Measurements from ENCODE around the gene TECR.
"Not testable (repeated sequence)": the region's sequence is repeated elsewhere in the genome, so short reads cannot be mapped to it uniquely, and the experiment has no call there.

Gene TECR

GRCh38 chr19:14589433-14589832 lies 60.0 kb downstream of the TECR start:
- DNase-seq (ENCODE audit: low spot score) = not testable (repeated sequence)

DNA sequence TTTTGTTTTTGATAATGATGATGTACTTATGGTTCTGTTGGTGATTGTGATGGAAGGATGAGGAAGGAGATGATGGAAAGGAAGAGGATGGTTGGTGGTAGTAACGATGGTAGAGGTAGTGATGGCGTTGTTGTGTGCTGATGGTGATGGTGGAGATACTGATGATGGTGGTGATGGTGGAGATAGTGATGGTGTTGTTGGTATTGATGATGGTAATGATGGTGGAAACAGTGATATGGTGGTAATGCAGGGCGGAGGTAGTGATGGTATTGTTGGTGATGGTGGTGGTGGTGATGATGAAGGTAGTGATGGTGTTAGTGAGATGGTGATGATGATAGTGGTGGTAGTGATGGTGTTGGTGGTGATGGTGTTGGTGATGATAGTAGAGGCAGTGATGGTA lies 66.2 kb downstream of the TECR start:
- DNase-seq (ENCODE audit: low spot score) = no peak

DNA sequence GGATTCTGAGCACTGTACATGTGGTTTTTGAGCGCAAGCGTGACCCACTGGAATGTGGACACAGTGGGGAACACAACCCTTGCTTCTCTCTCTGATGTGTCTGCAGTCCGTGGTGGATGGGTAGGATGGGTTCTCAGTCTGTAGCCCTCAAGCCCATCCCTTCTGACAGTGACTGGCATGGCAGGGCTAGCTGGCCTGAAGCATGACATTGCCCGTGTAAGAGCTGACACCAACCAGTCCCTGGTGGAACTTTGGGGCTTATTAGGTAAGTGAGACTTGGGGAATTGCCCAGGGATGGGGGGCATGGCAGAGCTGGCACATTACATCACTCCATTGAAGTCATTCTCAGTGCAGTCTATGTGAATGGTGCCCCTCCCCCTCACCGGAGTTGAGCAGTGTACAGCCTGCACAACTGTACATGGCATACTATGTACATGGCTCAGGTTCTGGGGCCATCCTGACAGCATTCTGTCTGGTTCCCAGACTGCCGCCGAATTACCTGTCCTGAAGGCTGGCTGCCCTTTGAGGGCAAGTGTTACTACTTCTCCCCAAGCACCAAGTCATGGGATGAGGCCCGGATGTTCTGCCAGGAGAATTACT lies 70.3 kb downstream of the TECR start:
- DNase-seq (ENCODE audit: low spot score) = no peak

GRCh38 chr19:14603990-14604387 lies 74.6 kb downstream of the TECR start:
- DNase-seq (ENCODE audit: low spot score) = no peak

- DNase-seq (ENCODE audit: low spot score) = no peak
These were observed 77.2 kb downstream of the TECR start for GRCh38 chr19:14606627-14607026.

- no peak for DNase-seq (ENCODE audit: low spot score)
These were observed 81.7 kb downstream of the TECR start for GRCh38 chr19:14611051-14611450.

DNA sequence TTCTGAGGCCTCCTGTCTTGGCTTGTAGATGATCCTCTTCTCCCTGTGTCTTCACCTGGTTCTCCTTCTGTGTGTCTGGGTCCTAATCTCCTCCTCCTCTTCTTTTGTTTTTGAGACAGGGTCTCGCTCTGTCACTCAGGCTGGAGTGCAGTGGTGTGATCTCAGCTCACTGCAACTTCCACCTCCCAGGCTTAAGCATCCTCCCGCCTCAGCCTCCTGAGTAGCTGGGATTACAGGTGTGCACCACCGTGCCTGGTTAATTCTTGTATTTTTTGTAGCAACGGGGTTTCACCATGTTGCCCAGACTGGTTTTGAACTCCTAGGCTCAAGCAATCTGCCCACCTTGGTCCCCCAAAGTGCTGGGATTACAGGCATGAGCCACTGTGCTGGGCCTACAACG lies 82.8 kb downstream of the TECR start:
- not testable (repeated sequence) for DNase-seq (ENCODE audit: low spot score)

GRCh38 chr19:14612657-14613056 lies 83.3 kb downstream of the TECR start:
- DNase-seq (ENCODE audit: low spot score) = no peak

- DNase-seq (ENCODE audit: low spot score) = not testable (repeated sequence)
These were observed 84.2 kb downstream of the TECR start for GRCh38 chr19:14613399-14614098.

- DNase-seq (ENCODE audit: low spot score) = no peak
These were observed 84.7 kb downstream of the TECR start for GRCh38 chr19:14614099-14614412.
